ELF-1 (cell line): ENCODE data around the gene LGALS9.

ENCODE experiments used
- DNase-seq: peaks from one replicate; pipeline ENCODE4 v3.0.0-alpha.2; 2016; ENCODE audit warnings: low read depth, low spot score

Gene LGALS9

GRCh38 chr17:27603421-27603770 is 27.6 kb upstream of the LGALS9 start:
- DNase-seq, result no peak

GRCh38 chr17:27603880-27604794 is 26.9 kb upstream of the LGALS9 start:
- no peak for DNase-seq

- DNase-seq, result no peak
Observed at GRCh38 chr17:27605409-27605808, 25.6 kb upstream of the LGALS9 start.

- DNase-seq, result no peak
Observed at GRCh38 chr17:27607521-27608091, 23.4 kb upstream of the LGALS9 start.

- no peak for DNase-seq
Observed at GRCh38 chr17:27608328-27609230, 22.4 kb upstream of the LGALS9 start.

GRCh38 chr17:27609611-27610303 is 21.2 kb upstream of the LGALS9 start:
- peak; percentile 68 for DNase-seq

GRCh38 chr17:27610304-27610677 is 20.7 kb upstream of the LGALS9 start:
- no peak for DNase-seq

GRCh38 chr17:27612160-27612770 is 18.7 kb upstream of the LGALS9 start:
- DNase-seq, result no peak

GRCh38 chr17:27613433-27613832 is 17.6 kb upstream of the LGALS9 start:
- no peak for DNase-seq

- DNase-seq, result no peak
Observed at GRCh38 chr17:27615121-27615520, 15.9 kb upstream of the LGALS9 start.

- DNase-seq, result no peak
Observed at GRCh38 chr17:27616414-27616813, 14.6 kb upstream of the LGALS9 start.

GRCh38 chr17:27618417-27618816 is 12.6 kb upstream of the LGALS9 start:
- DNase-seq, result no peak

- DNase-seq, result no peak
Observed at GRCh38 chr17:27620721-27621120, 10.3 kb upstream of the LGALS9 start.

- no peak for DNase-seq
Observed at GRCh38 chr17:27621536-27621935, 9.5 kb upstream of the LGALS9 start.

- no peak for DNase-seq
Observed at GRCh38 chr17:27621942-27622559, 8.9 kb upstream of the LGALS9 start.

- DNase-seq, result no peak
Observed at GRCh38 chr17:27622986-27623385, 8.0 kb upstream of the LGALS9 start.

- no peak for DNase-seq
Observed at GRCh38 chr17:27623614-27624013, 7.4 kb upstream of the LGALS9 start.

- no peak for DNase-seq
Observed at GRCh38 chr17:27624539-27624938, 6.4 kb upstream of the LGALS9 start.

- no peak for DNase-seq
Observed at GRCh38 chr17:27625856-27626255, 5.1 kb upstream of the LGALS9 start.

GRCh38 chr17:27627514-27627913 is 3.5 kb upstream of the LGALS9 start:
- no peak for DNase-seq

GRCh38 chr17:27628376-27628775 is 2.6 kb upstream of the LGALS9 start:
- no peak for DNase-seq
